Measurements from ENCODE around the gene PTPRE.

- TF ChIP-seq POLR2A (IDR thresholded peaks at IDR 0.05) = no peak
- no peak for TF ChIP-seq CTCF (IDR thresholded peaks at IDR 0.05)
Observed at GRCh38 chr10:127887541-127888415, 19.1 kb upstream of the PTPRE start.
